Left renal cortex interstitium (tissue), 4 donors: ENCODE measurements around the gene CROCC. TPM values are rescaled to one million over a fixed set of nuclear protein-coding genes. Genes with fewer than 3 reads are reported as not detected.
A peak's percentile ranks its signal among the peaks of the same experiment; 100 is the strongest.

Source experiments
- DNase-seq, 4 donors: peaks; one replicate each; pipeline ENCODE4 v3.0.0-alpha.2; 2013; ENCODE audit warnings: low read depth in 4 of 4, low spot score in 2 of 4, missing footprints in 1 of 4
- polyA plus RNA-seq, 4 donors: library from polyadenylated mRNA; unstranded; fragments of 120-200 nt; gene quantifications; one replicate each; pipeline ENCODE4 v1.2.1, GENCODE V29; 2013; ENCODE audit not compliant: insufficient read length in 4 of 4

Gene CROCC
- polyA plus RNA-seq, 4 donors, result 22.2 to 74.1 (median 51.3) TPM

DNA sequence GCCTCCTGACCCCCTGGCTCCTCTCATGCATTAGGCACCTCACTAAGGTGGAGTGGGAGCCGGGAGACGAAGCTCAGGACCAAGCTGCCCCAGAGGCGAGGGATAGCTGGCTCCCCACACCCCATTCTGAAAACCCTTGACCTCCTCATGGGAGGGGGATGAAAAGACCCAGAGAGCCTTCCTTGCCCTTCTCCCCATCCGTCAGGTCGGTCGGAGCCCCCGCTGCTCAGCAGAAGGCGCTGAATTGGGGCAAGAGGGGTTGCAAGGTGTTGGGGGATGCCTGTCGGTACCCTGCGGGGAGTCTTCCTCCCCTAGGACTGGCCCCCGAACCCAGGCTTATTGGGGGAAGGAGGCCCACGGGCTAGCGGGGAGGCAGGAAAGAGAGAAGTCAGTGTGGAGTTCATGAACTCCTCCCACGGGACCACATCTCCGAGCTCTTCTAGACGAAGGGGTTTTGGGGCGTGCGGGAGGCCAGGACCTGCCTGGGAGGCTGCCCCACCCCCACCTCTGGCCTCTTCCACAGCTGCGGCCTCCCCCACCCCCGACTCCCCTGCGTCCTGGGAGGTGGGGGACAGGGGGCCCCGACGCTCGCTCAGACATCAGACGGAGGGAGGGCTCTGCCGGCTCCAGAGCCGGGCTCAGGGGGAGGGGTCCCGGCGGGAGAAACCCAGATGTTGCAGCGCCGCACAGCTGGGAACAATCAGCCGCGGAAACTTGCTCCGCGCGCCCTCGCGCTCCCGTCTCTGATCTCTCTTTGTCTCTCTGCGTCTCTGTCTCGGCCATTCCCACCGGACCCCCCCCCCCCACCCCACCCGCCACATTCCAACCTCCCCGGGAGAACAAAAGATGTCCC, 58.0 kb downstream of the CROCC start:
- peak in 1 of 4 donors; percentile 54 for DNase-seq

- DNase-seq, result no peak
Measured at GRCh38 chr1:16980473-16981268, 58.9 kb downstream of the CROCC start, which contains the start of gene MFAP2. Gene MFAP2, minus strand, starts transcription at chr1:16980620. Its CDS starts 2,347 bp downstream, at chr1:16978273.

DNA sequence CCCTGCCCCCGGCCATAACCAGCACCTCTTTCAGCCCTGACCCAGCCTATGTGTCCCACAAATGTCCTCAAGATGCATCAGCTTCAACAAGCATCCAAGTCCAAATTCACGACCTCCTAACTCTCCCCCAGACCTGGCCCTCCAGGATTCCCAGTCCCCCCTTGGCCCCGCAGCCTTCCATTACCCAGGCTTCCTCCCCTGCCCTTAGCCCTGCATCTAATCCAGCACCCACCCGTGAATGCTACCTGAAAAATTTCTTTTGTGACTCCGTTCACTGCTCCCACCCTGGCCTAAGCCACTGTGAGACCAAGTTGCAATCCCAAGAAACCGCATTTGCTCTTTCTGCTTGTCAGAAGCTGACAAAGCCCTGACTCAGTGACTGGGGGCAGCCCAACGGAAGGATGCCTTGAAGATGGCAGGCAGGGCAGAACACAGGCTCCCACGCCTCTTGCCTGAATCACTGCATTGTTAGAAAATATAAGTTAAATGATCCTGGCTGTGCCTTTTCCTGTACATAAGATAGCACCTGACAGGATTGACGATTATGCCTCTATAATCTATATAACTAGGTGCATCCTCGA, 59.6 kb downstream of the CROCC start:
- DNase-seq, result no peak

DNA sequence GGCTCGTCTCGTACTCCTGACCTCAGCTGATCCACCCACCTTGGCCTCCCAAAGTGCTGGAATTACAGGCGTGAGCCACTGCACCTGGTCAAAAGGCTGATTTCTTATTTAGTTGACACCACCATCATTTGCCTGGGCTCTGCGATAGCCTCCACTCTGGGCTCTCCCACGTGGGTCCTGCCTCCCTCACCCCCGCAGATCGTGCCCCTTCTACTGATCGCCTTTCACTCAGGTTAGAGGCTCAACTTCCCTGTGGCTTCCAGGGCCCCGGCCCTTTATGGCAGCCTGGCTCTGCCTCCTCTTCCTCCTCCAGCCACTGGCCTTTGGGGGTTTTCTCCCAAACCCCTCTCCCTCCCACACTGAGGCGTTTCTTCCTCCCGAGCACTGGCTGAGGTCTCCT, 61.2 kb downstream of the CROCC start:
- no peak for DNase-seq

- DNase-seq, result no peak
Measured at GRCh38 chr1:16983649-16984048, 61.9 kb downstream of the CROCC start.

- no peak for DNase-seq
Measured at GRCh38 chr1:16984717-16985116, 63.0 kb downstream of the CROCC start.

- no peak for DNase-seq
Measured at GRCh38 chr1:16986113-16986512, 64.4 kb downstream of the CROCC start.

DNA sequence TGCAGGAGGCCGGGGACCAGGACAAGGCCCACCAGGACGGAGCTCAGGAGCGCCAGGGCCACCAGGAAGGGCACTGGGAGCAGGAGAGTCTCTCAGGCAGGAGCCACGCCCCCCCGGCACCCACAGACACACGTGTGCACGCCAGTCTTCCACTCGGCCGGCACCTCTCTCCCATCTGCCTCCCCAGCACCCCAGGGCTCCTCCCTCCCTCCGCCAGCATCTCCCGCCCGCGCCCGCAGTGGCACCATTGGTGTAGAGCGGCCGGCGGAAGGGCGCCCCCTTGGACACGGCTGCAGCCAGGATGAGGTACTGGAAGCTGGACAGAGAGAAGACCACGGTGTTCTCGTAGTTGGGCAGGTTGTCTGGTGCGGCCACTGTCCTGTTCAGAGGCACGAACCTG, 64.8 kb downstream of the CROCC start:
- no peak for DNase-seq

- no peak for DNase-seq
Measured at GRCh38 chr1:16986962-16987361, 65.2 kb downstream of the CROCC start.

DNA sequence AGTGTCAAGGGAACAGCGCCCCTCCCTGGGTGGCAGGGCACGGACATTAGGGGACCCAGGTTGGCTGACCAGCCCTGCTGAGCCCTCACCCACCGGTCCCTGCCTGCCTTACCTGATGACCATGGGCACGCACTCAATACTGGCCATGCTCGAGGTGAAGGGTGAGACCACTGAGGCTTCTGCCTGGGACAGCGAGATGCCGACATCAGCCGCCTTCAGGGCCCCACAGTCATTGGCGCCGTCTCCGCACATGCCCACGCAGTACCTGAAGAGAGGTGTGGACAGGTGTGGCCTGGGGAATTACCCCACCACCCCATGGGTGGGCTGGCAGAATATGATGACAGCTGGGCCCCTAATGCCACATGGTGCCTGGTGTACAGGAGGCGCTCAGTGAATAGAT, 66.5 kb downstream of the CROCC start:
- no peak for DNase-seq

DNA sequence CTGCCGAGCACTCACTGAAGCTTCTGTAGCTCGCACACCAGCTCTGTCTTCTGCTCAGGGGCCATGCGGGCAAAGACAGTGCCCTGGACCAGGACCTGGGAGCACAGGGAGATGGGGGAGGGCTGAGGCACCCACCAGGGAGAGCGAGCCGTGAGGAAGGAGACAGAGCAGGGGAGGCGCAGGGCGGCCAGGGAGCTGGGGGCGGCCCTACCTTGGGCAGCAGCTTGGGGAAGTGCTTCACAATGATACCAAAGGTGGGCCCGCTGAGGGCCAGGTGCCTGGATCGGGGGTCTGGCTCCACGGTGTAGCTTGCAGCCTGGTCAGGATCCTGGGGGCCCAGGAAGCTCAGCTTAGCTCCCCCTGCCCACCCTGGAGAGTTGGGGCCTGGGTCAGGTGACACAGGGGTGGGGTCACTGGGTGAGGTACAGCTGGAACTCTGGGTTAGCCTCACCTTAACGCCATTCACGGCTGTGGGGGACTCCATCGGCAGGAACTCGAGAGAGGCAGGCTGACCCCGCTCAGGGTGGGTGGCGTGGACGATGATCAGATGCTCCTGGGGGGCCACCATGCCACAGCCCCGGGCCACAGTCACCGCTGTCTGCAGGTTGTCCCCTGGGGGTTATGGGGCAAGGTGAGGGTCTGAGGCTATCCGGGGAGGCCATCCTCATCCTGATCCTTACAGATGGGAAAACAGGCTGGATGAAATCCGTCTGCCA, 68.1 kb downstream of the CROCC start:
- no peak for DNase-seq

- DNase-seq, result no peak
Measured at GRCh38 chr1:16991571-16991970, 69.8 kb downstream of the CROCC start.

GRCh38 chr1:16992102-16992501, 70.4 kb downstream of the CROCC start:
- DNase-seq, result no peak

DNA sequence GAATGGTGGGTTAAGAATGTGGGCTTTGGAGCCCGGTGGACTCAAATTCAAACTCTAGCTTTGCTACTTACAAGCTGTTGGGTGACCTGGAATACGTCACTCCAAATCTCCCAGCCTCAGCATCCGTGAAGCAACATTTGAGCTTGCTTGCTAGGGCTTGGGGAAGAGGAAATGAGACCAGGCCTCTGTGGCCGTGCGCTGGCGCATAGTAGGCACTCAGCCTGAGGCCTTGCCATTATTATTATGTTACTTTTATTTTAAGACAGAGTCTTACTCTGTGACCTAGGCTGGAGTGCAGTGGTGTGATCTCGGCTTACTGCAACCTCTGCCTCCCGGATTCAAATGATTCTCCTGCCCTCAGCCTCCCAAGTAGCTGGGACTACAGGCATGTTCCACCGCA, 70.9 kb downstream of the CROCC start:
- DNase-seq, result no peak

GRCh38 chr1:16993521-16994038, 71.8 kb downstream of the CROCC start:
- DNase-seq, result no peak

- no peak for DNase-seq
Measured at GRCh38 chr1:16996845-16997244, 75.1 kb downstream of the CROCC start.

DNA sequence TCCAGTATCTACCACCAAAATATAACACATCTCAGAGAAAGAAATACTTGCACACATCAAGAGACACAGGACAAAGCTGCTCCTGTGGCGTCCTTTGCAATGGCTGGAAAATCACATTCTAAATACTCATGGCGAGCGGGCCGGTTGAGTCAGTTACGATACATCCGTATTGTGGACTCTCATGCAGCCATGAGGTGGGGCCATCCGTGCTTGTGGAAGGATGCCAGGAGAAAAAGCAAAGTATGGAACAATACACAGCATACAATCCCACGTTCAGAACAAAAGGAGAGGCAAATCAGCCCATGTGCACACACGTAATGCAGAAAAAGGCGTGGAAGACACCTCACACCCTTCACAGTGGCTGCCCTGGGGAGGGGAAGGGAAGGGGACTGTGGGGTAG, 76.9 kb downstream of the CROCC start:
- no peak for DNase-seq

DNA sequence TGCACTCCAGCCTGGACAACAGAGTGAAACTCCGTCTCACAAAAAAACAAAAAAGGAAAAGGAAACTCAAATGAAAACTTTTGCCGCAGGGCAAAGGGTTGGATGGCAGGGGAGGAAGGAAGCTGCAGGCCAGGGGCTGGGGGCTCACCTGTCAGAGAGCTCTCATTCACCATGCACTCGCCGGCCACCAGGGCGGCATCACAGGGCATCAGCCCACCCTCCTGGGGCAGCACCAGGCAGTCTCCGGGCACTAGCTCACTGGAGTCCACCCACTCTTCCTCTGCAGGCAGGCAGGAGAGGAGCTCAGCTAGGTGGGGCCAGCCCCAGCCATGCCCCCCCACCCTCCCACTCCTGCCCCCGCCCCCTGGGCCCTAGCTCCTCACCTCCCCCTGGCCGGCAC, 78.1 kb downstream of the CROCC start:
- DNase-seq, result no peak

DNA sequence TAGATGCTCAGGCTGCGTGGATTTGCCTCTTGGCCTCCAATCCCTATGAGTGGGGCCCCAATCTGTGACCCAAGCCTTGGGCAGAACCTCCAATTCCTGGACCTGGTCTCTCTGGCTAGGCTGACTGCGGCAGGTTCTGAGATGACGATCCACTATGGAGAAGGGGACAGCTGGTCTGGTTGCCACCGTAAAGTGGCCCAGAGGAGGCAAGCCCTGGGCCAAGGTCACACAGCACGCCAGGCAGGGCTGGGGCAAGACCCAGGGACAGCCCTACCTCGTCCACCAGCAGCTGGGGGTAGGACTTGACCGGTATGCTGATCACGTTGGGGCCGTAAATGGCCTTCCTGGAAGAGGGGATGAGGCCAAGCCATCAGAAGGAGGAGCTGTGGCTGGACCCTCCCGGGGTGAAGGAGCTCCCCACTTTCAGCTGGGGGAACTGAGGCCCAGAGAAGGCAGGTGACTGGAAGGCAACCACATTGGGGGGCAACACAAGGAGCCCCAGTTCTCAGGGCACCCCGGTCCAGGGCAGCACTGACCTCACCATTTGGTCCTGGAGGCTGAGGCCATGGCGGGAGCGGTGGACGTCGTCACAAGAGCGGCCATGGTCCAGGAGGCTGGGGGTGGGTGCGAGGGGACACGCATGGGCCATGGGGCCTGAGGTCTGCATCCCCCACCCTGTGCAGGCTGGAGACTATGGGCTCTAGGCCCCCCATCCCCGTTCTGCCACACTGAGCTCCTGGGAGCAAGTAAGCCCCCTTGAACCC, 80.2 kb downstream of the CROCC start:
- no peak for DNase-seq

DNA sequence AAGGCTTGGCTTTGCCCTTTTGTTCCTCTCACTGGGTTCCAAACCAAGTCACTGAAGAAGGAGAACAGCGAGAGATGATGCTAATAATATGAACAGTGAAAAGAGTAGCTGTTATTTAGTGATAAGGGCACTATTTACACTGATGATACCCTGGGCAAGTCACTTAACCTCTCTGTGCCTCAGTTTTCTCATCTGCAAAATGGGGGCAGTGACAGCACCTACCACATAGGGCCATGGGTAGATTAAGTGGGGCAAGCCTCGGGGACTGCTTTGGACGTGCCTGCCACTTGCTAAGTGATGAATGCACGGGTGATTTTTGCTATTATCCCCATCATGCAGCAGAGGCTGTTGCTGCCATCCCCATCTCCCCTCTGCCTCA, 80.8 kb downstream of the CROCC start:
- no peak for DNase-seq
